ENCODE measurements around the gene FAHD2A.

The FAHD2A gene, protein sequence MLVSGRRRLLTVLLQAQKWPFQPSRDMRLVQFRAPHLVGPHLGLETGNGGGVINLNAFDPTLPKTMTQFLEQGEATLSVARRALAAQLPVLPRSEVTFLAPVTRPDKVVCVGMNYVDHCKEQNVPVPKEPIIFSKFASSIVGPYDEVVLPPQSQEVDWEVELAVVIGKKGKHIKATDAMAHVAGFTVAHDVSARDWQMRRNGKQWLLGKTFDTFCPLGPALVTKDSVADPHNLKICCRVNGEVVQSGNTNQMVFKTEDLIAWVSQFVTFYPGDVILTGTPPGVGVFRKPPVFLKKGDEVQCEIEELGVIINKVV

DNA sequence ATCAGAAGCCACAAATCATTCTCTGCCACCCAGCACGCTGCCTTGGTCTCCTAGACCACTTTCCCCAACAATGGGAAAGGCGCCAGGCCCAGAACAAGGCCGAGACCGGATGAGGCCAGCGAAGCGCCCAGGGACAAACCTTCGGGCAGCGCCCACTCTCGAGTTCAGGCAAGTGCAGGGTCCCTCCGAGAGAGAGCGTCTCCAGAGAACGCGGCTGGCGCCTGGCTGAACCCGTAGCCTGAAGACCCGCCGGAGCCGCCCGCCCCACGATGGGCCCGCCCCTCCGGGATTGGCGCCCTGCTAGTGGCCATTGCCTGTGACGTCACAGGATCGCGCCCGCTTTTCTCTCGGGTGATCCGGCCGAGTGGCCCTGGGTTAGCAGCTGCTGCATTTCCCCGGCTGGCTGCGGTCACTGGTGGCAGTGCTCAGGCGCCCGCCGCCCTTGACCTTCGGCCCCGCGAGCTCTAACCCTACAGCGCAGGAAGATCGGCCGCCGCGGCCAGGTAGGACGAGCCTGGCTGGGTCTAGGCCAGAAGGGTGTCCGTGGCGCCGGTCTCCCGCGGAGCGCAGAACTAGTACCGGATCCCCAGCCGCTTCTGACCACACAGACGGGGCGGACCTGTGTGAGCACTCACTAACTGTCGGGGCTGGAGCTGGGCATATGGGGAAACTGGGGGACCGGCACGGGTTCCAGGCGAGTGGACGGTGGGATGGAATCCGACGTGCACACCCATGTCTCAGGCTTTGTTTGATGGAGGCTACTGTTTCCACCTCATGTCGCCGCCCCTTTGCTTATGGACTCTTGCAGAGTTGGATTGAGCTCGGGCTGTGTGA lies at the start of gene FAHD2A:
Gene FAHD2A, plus strand, starts transcription at position 339 of the 834 bp plus-strand sequence. CDS start 2,851 bp downstream, outside the sequence.
- no peak for TF ChIP-seq ZBTB7A (IDR thresholded peaks at IDR 0.05; ENCODE audit: low read depth)
- no peak; the same call in 1 of the 2 replicates for TF ChIP-seq NFIC (IDR thresholded peaks at IDR 0.05)
- TF ChIP-seq RAD21 (IDR thresholded peaks at IDR 0.05; ENCODE audit: low read depth): no peak
- no peak for TF ChIP-seq TEAD4 (IDR thresholded peaks at IDR 0.05)
- peak; percentile 30; the same call in 1 of the 2 replicates for TF ChIP-seq YY1 (IDR thresholded peaks at IDR 0.05; ENCODE audit: low read depth)
- TF ChIP-seq TAF1 (IDR thresholded peaks at IDR 0.05; ENCODE audit: low read depth): peak; percentile 62
- peak; percentile 83 for TF ChIP-seq CREB1 (IDR thresholded peaks at IDR 0.05; ENCODE audit: low read depth)
- no peak for TF ChIP-seq FOXM1 (IDR thresholded peaks at IDR 0.05; ENCODE audit: borderline replicate concordance, low read depth)
- TF ChIP-seq, protein P1, sequence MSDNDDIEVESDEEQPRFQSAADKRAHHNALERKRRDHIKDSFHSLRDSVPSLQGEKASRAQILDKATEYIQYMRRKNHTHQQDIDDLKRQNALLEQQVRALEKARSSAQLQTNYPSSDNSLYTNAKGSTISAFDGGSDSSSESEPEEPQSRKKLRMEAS (IDR thresholded peaks at IDR 0.05): no peak; the same call in 1 of the 2 replicates
- TF ChIP-seq, protein P2, sequence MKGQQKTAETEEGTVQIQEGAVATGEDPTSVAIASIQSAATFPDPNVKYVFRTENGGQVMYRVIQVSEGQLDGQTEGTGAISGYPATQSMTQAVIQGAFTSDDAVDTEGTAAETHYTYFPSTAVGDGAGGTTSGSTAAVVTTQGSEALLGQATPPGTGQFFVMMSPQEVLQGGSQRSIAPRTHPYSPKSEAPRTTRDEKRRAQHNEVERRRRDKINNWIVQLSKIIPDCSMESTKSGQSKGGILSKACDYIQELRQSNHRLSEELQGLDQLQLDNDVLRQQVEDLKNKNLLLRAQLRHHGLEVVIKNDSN (IDR thresholded peaks at IDR 0.05): no peak
- no peak for TF ChIP-seq TCF12 (IDR thresholded peaks at IDR 0.05; ENCODE audit: low read depth)
- TF ChIP-seq CEBPB (IDR thresholded peaks at IDR 0.05): no peak
- TF ChIP-seq EP300 (IDR thresholded peaks at IDR 0.05; ENCODE audit: borderline replicate concordance): no peak
- no peak for TF ChIP-seq EGR1 (IDR thresholded peaks at IDR 0.05)
- TF ChIP-seq, protein P3, sequence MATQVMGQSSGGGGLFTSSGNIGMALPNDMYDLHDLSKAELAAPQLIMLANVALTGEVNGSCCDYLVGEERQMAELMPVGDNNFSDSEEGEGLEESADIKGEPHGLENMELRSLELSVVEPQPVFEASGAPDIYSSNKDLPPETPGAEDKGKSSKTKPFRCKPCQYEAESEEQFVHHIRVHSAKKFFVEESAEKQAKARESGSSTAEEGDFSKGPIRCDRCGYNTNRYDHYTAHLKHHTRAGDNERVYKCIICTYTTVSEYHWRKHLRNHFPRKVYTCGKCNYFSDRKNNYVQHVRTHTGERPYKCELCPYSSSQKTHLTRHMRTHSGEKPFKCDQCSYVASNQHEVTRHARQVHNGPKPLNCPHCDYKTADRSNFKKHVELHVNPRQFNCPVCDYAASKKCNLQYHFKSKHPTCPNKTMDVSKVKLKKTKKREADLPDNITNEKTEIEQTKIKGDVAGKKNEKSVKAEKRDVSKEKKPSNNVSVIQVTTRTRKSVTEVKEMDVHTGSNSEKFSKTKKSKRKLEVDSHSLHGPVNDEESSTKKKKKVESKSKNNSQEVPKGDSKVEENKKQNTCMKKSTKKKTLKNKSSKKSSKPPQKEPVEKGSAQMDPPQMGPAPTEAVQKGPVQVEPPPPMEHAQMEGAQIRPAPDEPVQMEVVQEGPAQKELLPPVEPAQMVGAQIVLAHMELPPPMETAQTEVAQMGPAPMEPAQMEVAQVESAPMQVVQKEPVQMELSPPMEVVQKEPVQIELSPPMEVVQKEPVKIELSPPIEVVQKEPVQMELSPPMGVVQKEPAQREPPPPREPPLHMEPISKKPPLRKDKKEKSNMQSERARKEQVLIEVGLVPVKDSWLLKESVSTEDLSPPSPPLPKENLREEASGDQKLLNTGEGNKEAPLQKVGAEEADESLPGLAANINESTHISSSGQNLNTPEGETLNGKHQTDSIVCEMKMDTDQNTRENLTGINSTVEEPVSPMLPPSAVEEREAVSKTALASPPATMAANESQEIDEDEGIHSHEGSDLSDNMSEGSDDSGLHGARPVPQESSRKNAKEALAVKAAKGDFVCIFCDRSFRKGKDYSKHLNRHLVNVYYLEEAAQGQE (IDR thresholded peaks at IDR 0.05; ENCODE audit: low read depth): no peak

DNA sequence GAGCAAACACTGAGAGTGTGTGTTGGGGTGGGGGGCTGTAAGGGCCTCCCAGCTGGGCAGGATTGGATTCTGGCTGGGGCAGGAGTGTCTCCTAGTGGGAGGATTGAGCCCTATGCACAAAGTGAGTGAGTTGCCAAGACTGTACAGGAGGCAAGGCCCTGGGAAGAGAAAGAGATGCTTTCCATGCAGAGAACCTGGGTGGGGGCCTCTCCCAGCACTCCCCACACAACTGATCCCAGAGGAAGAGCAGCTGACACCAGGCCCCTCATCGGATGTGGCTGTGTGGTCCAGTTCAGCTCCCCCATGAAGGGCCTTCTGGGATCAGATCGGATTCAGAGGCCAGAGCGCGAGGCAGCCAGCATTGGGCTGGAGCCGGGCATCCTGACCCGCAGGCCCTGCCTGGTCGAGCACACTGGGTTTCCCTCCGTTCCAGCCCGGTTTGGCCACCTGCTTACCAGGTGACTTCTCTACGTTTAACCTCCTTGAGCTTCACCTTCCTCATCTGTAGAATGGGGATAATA lies 49.4 kb upstream of the FAHD2A start:
- TF ChIP-seq, protein P2 (IDR thresholded peaks at IDR 0.05): no peak
- TF ChIP-seq TAF1 (IDR thresholded peaks at IDR 0.05; ENCODE audit: low read depth) (no peak), TCF12 (IDR thresholded peaks at IDR 0.05; ENCODE audit: low read depth) (no peak), FOXM1 (IDR thresholded peaks at IDR 0.05; ENCODE audit: borderline replicate concordance, low read depth) (no peak), RAD21 (IDR thresholded peaks at IDR 0.05; ENCODE audit: low read depth) (no peak), EP300 (IDR thresholded peaks at IDR 0.05; ENCODE audit: borderline replicate concordance) (no peak), CREB1 (IDR thresholded peaks at IDR 0.05; ENCODE audit: low read depth) (no peak), NFIC (IDR thresholded peaks at IDR 0.05) (no peak), CEBPB (IDR thresholded peaks at IDR 0.05) (no peak), YY1 (IDR thresholded peaks at IDR 0.05; ENCODE audit: low read depth) (no peak), TEAD4 (IDR thresholded peaks at IDR 0.05) (no peak), EGR1 (IDR thresholded peaks at IDR 0.05) (no peak), ZBTB7A (IDR thresholded peaks at IDR 0.05; ENCODE audit: low read depth) (no peak)
- TF ChIP-seq, protein P1 (IDR thresholded peaks at IDR 0.05): no peak
- TF ChIP-seq, protein P3 (IDR thresholded peaks at IDR 0.05; ENCODE audit: low read depth): no peak

DNA sequence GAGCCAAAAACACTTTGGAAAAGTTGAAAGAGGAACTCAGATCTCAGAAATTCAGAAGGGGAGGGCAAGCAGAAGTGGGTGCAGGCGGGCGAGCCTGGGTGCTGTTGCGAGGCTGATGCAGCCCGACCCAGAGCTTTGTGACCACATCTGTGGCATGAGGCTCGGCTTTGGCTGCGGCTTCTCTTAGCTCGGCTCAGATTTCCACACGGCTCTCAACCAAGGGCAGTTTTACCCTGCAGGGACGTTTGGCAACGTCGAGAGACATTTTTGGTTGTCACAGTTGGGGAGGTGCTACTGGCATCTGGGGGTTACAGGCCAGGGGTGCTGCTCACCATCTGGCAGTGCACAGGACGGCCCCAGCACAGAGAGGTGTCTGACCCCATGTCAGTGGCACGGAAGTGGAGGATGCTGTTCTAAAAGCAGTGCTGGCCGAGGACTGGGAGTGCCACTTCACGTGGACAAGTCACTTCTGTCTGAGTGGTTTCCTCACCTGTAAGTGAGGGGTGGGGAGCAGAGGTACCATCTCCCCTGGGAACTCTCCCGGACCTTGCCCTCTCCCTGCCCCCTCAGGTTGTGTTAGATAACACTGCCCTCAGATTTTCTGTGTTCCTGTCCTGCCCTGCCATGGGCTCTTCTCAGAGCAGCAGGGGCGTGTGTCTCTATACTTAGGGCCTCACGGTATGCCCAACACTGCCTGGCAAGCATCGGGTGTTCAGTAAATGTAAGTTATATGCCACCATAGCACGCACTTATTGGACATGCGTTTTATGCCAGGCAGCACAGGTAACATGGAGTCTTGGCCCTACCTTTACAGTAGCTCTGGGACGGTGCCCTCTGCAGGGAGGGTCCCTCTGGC lies 48.7 kb upstream of the FAHD2A start:
- TF ChIP-seq, protein P2 (IDR thresholded peaks at IDR 0.05): no peak
- no peak for TF ChIP-seq RAD21 (IDR thresholded peaks at IDR 0.05; ENCODE audit: low read depth)

DNA sequence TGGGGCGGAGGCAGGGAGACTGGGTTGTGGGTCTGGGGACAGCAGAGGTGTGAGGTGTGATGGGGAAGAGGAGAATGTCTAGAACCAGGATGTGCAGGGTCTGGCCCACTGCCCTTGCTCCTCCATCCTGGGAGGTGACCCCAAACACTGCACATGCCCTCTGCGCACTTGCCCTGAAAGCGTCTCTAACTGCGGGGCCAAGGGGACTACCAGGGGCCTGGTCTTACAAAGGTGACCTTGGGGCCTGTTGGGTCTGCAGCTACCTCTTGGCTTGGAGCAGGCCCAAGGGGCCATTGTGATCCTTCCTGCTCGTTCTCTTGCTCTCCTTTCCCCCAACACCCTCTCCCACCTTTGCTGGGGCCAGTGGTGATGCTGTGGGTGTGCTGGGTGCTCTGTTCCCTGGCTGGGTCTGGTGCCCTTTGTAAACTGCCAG lies 48.0 kb upstream of the FAHD2A start:
- TF ChIP-seq RAD21 (IDR thresholded peaks at IDR 0.05; ENCODE audit: low read depth) (no peak), CREB1 (IDR thresholded peaks at IDR 0.05; ENCODE audit: low read depth) (no peak), EP300 (IDR thresholded peaks at IDR 0.05; ENCODE audit: borderline replicate concordance) (no peak), TAF1 (IDR thresholded peaks at IDR 0.05; ENCODE audit: low read depth) (no peak), CEBPB (IDR thresholded peaks at IDR 0.05) (no peak), TEAD4 (IDR thresholded peaks at IDR 0.05) (no peak), FOXM1 (IDR thresholded peaks at IDR 0.05; ENCODE audit: borderline replicate concordance, low read depth) (no peak), EGR1 (IDR thresholded peaks at IDR 0.05) (no peak), TCF12 (IDR thresholded peaks at IDR 0.05; ENCODE audit: low read depth) (no peak), ZBTB7A (IDR thresholded peaks at IDR 0.05; ENCODE audit: low read depth) (no peak), YY1 (IDR thresholded peaks at IDR 0.05; ENCODE audit: low read depth) (no peak), NFIC (IDR thresholded peaks at IDR 0.05) (no peak)
- TF ChIP-seq, protein P3 (IDR thresholded peaks at IDR 0.05; ENCODE audit: low read depth): no peak
- TF ChIP-seq, protein P2 (IDR thresholded peaks at IDR 0.05): no peak
- TF ChIP-seq, protein P1 (IDR thresholded peaks at IDR 0.05): no peak

Measured in Ishikawa (cell line).